GM19035 (cell line): ENCODE results near the gene IL17B.

ENCODE experiments used
- ATAC-seq: cut with Tn5 transposase; IDR thresholded peaks from one replicate; pipeline ENCODE4 v1.9.1; 2021; ENCODE audit not compliant: unreplicated experiment

IL17B gene

GRCh38 chr5:149415066-149415967, 36.2 kb upstream of the IL17B start:
- ATAC-seq = no peak

GRCh38 chr5:149414405-149415065, 35.4 kb upstream of the IL17B start:
- no peak for ATAC-seq

GRCh38 chr5:149413477-149414210, 34.6 kb upstream of the IL17B start:
- ATAC-seq = no peak

- ATAC-seq = no peak
Measured at GRCh38 chr5:149412783-149413476, 33.8 kb upstream of the IL17B start.

DNA sequence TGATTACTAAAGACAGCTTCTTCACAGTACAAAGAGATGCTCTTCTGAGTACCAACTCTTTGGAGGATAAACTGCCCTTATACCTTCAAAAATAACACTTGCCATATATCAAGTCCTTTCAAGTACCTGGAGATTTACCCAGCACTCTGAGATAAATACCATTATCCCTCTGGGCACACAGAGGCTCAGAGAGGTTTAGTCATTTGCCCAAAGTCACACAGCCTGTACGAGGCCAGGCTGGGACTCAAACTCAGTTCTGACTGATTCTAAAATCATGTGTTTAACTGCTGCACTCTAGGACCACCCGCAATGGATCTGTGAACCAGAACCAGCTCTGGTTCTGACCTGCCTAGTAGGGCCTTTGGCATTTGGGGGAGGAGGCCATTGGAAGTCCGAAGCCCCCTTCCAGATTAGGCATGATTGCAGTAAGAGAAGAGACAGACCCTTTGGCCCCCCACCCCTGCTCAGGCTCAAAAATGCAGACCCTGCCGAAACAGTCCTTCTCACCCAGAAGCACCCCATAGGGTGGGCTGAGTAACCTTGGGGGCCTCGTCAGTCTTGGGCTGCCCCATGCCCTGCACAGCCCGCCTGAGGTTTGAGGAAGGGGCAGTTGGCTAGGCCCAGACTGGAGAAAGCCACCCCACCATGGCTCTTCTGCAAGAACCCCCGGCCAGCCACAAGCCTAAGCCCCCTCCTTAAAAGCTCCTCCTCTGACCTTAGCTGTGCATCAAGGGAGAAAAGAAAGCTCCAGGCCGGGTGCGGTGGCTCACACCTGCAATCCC, 32.8 kb upstream of the IL17B start:
- ATAC-seq = no peak

DNA sequence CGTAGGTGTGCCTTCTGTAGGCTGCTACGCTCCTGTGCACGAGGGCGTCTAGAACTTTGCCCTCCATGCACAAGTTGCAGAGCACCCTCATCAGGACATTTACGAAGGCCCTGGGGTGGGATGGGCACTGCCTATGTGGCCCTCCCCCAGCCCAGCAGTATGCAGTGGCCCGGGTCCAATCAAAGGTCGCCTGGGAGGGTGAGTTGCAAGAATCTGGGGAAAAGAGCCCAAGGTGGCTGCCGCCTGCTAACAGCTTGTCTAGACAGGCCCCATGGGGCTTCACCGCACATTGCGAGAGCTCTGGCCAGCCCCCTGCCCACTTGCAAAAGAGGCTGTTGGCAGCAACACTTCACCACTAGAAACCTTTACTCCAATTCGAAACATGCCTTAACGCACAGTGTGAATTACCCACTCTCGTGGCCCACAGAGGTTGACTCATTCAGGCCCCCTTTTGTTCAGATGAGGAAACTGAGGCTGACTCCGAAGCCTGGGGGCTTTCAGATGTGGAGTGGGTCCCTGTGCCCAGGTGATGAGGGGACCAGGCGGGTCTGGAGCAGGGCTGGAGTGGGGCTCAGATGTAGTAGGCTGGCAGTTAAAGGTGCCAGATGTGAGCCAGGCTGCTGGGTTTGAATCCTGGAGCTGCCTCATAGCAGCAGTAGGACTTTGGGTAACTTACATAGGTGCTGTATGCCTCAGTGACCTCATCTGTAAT, 31.8 kb upstream of the IL17B start:
- ATAC-seq = no peak

DNA sequence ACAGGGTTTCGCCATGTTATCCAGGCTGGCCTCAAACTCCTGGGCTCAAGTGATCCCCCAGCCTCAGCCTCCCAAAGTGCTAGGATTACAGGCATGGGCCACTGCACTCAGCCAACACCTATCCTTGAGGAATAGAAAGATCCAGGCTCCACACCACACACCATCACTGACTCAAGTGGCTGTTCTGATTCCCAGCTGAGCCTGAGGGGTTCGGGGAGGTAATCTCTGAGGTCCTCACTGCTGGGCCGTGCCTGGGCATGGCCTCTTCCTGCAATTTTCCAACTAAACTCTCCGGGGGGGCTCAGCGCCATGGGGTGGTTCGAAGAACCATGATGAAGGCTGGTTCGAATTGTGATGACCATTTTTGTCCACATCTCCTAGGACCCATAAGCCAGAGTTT, 31.0 kb upstream of the IL17B start:
- ATAC-seq = no peak

DNA sequence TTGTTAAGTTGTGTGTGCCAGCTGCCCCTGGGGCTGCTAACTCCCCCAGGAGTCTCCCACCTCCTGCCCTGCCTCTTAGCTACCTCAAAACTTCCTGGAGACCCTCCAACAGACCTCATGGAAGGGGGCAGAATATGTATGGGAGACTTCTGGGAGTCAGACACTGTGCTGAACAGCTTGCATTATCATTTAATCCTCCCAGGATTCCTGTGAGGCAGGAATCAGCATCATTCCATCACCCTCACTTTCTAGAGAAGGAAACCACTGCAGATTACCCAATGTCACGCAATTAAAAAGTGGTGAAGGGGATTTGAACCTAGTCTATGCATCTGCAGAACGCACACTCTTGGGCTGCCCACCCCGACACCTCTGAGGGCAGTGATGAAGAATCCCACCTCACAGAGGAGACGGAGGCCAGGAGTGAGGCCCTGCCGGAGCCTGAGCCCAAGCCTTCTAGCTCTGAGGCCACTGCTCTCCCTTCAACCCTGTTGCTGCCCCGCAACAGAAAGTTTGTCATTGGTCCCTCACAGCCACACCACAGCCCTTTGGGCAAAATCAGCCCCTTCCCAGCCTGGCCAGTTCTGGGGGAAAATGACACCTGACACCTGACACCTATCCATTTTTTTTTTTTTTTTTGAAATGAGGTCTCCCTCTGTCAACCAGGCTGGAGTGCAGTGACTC, 30.3 kb upstream of the IL17B start:
- ATAC-seq = no peak

GRCh38 chr5:149408252-149409099, 29.4 kb upstream of the IL17B start:
- ATAC-seq = no peak

- ATAC-seq = no peak
Measured at GRCh38 chr5:149407323-149408251, 28.5 kb upstream of the IL17B start.

GRCh38 chr5:149406979-149407306, 27.9 kb upstream of the IL17B start:
- ATAC-seq = no peak

DNA sequence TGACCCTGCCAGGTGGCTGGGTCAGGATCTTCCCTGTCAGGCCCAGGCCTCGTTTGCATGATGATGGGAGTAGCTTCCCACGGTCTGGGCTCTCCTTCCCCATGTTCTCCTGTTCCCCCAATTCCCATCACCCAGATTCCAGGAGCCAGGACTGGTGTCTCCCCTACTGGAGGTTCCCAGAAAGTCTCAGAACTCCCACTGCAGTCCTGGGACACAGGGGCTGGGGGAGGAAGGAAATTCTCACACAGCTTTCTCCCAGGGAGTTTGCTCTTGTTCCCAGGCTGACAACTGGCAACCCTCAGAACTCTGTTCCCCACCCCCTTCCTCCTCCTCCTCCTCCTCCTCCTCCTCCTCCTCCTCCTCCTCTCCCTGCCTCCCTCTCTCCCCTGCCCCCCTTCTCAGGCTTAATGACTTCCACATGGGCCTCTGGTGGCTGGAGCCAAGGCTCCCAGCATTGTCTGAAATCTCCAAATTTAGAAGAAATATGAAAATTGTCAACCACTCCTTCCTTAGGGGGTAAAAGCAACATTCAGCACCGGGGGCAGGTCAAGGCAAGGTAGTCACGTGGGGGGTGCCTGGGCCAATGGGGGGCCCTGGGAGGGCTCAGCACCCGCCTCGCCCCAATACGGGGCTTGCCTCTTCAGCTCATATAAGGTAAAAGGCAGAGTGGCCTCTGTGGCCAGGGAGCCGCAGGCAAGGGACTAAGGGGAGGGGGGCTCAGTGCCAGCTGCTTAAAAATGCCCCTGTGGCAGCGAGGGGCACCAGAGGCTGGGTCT, 27.3 kb upstream of the IL17B start:
- ATAC-seq = no peak

GRCh38 chr5:149405550-149406202, 26.6 kb upstream of the IL17B start:
- ATAC-seq = no peak

DNA sequence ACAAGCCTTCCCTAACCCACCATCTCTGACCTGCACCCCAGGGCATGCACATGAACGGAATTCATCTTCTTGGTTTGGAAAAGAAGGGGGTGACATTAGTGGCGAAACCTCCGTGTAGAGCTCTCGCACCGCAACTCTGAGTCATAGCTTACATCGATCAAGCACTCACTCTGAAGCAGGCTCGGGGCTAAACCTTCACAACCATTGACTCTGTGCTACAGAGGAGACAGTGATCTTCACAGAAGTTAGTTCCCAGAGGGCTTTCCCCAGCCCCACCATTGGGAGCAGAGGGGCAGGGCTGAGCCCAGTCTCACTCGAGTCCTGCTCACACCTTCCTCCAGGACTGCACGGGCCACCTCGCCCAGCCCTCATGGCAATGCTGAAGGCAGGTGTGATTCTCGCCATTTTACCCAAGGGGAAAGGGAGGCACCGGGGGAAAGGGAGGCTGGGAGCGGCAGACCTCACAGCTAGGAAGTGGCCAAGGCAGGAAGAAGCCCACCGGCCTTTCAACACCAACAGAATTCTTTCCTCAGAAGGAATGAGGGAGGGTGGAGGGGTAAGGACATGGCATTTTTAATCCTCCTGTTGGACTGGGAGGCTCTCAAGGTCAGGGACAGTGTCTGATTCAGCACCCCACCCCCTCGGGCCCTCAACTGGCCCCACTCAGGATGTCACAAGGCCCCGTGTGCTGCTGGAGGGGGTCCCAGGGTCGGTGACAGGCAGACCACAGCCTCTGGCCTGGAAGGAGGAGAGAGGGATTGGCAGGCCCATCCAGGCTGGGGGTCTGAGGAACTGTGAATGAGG, 25.9 kb upstream of the IL17B start:
- ATAC-seq = no peak
